Astrocyte (in vitro differentiated cells and primary cell): ENCODE data around the gene POLD2. TPM values are rescaled to one million over a fixed set of nuclear protein-coding genes. Genes with fewer than 3 reads are reported as not detected.
A peak's percentile ranks its signal among the peaks of the same experiment; 100 is the strongest.

Source experiments
- DNase-seq: peaks from one replicate; pipeline ENCODE4 v3.0.0-alpha.2; 2010; ENCODE audit warnings: low read depth
- FAIRE-seq: peaks from 2 replicates; lab custom pipeline; 2011; peaks lifted over from hg19 to GRCh38; lab: Jason Lieb, UNC
- H2AFZ ChIP-seq: 2 replicates; pipeline ENCODE4 v1.6.0; 2012; ENCODE audit warnings: low read depth, low read length, inconsistent platforms
- H3K27ac ChIP-seq: 2 replicates; pipeline ENCODE4 v1.5.1; 2011; ENCODE audit warnings: low read depth, low read length, inconsistent platforms
- H3K27me3 ChIP-seq: 2 replicates; pipeline ENCODE4 v1.6.0; 2011; ENCODE audit warnings: low read length, inconsistent platforms; ENCODE audit not compliant: insufficient read depth
- H3K36me3 ChIP-seq: 2 replicates; pipeline ENCODE4 v1.5.1; 2011; ENCODE audit warnings: low read length, inconsistent platforms; ENCODE audit not compliant: insufficient read depth
- H3K4me1 ChIP-seq: 2 replicates; pipeline ENCODE4 v1.5.1; 2011; ENCODE audit warnings: low read length, inconsistent platforms; ENCODE audit not compliant: insufficient read depth
- H3K4me2 ChIP-seq: 2 replicates; pipeline ENCODE4 v1.6.0; 2012; ENCODE audit warnings: low read length, inconsistent platforms
- H3K4me3 ChIP-seq: 2 replicates; pipeline ENCODE4 v1.5.1; 2011; ENCODE audit warnings: low read depth, mild to moderate bottlenecking, low read length, inconsistent platforms; ENCODE audit not compliant: insufficient read depth
- H3K79me2 ChIP-seq: 2 replicates; pipeline ENCODE4 v1.6.0; 2012; ENCODE audit warnings: mild to moderate bottlenecking, low read length, inconsistent platforms; ENCODE audit not compliant: insufficient read depth
- H3K9ac ChIP-seq: 2 replicates; pipeline ENCODE4 v1.6.0; 2012; ENCODE audit warnings: mild to moderate bottlenecking, low read length, inconsistent platforms
- H3K9me3 ChIP-seq: 2 replicates; pipeline ENCODE4 v1.5.1; 2012; ENCODE audit warnings: low read depth, mild to moderate bottlenecking, low read length, inconsistent platforms; ENCODE audit not compliant: insufficient read depth
- H4K20me1 ChIP-seq: 2 replicates; pipeline ENCODE4 v1.6.0; 2012; ENCODE audit warnings: low read length, inconsistent platforms; ENCODE audit not compliant: insufficient read depth
- H3K27ac Mint-ChIP-seq: one replicate; pipeline ENCODE4 v1.8.0; 2021; ENCODE audit warnings: mild to moderate bottlenecking, mixed read lengths; ENCODE audit not compliant: unreplicated experiment
- H3K27me3 Mint-ChIP-seq: one replicate; pipeline ENCODE4 v1.8.0; 2021; ENCODE audit warnings: low read depth, mixed read lengths; ENCODE audit not compliant: unreplicated experiment
- H3K36me3 Mint-ChIP-seq: one replicate; pipeline ENCODE4 v1.8.0; 2021; ENCODE audit warnings: low read depth, mixed read lengths; ENCODE audit not compliant: unreplicated experiment
- H3K4me1 Mint-ChIP-seq: one replicate; pipeline ENCODE4 v1.8.0; 2021; ENCODE audit warnings: low read depth, mixed read lengths; ENCODE audit not compliant: unreplicated experiment
- H3K4me3 Mint-ChIP-seq: one replicate; pipeline ENCODE4 v1.8.0; 2021; ENCODE audit warnings: mild to moderate bottlenecking, moderate library complexity, mixed read lengths; ENCODE audit not compliant: unreplicated experiment
- H3K9me3 Mint-ChIP-seq: one replicate; pipeline ENCODE4 v1.8.0; 2021; ENCODE audit warnings: mild to moderate bottlenecking, mixed read lengths; ENCODE audit not compliant: unreplicated experiment
- CTCF ChIP-seq: IDR thresholded peaks from 2 replicates; pipeline ENCODE4 v1.5.1; 2011; ENCODE audit warnings: low read depth, mild to moderate bottlenecking, inconsistent platforms, low read length, moderate library complexity; ENCODE audit not compliant: insufficient read depth
- EZH2 ChIP-seq: IDR thresholded peaks from 2 replicates; pipeline ENCODE4 v1.6.1; 2012; ENCODE audit warnings: mild to moderate bottlenecking, low read length, inconsistent platforms; ENCODE audit not compliant: insufficient read depth
- total RNA-seq: library from RNA; stranded (reverse); gene quantifications from 2 replicates; pipeline ENCODE4 v1.2.1, GENCODE V29; 2021

POLD2 gene
- total RNA-seq, 1 donor from 2014 or later: 67.7 TPM

DNA sequence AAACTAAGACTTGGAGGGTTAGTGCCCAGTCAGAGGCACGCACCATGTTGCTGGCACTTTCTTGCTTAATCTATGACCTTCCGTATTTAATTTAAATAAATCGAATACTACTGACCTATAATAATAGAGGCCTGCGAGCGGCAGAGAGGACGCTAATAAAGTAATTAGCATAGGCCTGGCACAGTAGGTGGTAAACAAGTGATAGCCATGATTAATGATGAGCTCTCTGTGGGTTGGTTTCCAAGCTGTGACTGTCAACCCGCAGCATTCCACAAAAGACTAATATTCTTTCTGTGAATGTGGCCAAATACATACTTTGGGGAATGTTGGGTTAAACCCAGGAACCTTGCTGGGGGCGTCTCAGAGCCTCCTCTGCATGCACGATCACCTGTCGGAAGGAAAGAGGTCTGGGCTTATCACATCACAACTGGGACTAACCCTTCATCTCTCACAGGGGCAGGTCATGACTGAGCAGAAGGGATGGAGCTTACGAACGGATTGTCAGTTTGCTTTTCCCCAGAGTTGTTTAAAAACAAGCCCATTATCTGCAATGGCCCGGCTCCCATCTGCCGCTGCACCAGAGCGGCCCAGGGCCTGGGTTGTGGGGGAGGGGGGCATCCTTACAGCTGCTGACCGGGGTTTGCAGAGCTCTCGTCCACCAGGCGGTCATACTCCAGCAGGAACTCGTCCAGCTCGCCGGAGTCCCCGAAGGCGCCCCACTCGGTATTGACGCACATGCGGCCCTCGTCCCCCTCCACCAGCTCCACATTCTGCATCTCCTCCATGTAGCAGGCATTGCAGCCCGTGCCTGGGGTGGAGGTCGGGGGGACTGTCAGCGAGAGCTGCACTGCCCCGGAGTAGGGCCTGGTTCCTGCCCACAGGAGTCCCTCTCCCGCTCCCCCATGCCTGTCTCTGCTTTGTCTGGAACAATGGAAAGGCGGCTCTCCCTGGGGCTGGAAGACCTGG is 24.0 kb upstream of the POLD2 start:
- H3K36me3 Mint-ChIP-seq: no peaks in the 10 kb centered on the region
- no peak for TF ChIP-seq CTCF
- TF ChIP-seq EZH2: no peak
- no peak for DNase-seq

GRCh38 chr7:44145969-44146911 is 22.9 kb upstream of the POLD2 start:
- Histone ChIP-seq H3K4me1 (peaks cover 6% of the 10 kb centered on the region), H3K27me3 (peaks cover 5% of the 10 kb centered on the region), H4K20me1 (no peaks in the 10 kb centered on the region), H3K4me3 (peak overlapping the region; percentile 48), H3K79me2 (no peaks in the 10 kb centered on the region), H3K36me3 (no peaks in the 10 kb centered on the region), H3K4me2 (peak overlapping the region; percentile 86), H3K9ac (no peak overlapping the region), H3K27ac (no peak overlapping the region), H2AFZ (peak overlapping the region; percentile 94), H3K9me3 (no peaks in the 10 kb centered on the region)
- Mint-ChIP-seq H3K9me3 (peaks cover 2% of the 10 kb centered on the region), H3K4me1 (peaks cover 1% of the 10 kb centered on the region), H3K27ac (no peak overlapping the region), H3K27me3 (peaks cover 51% of the 10 kb centered on the region), H3K4me3 (peak overlapping the region; percentile 45), H3K36me3 (no peaks in the 10 kb centered on the region)
- FAIRE-seq (no peak), DNase-seq (no peak)
- TF ChIP-seq EZH2 (no peak), CTCF (no peak)

More for the DNA sequence above, 24.0 kb upstream of the POLD2 start:
- no peak overlapping the region for H2AFZ ChIP-seq
- FAIRE-seq: no peak
- H3K4me2 ChIP-seq: no peak overlapping the region
- no peaks in the 10 kb centered on the region for H3K36me3 ChIP-seq
- no peak overlapping the region for H3K27ac ChIP-seq
- no peaks in the 10 kb centered on the region for H4K20me1 ChIP-seq
- Mint-ChIP-seq H3K27me3 (peaks cover 57% of the 10 kb centered on the region), H3K4me3 (no peak overlapping the region), H3K4me1 (no peaks in the 10 kb centered on the region), H3K9me3 (peaks cover 2% of the 10 kb centered on the region), H3K27ac (no peak overlapping the region)
- no peaks in the 10 kb centered on the region for H3K79me2 ChIP-seq
- peaks cover 6% of the 10 kb centered on the region for H3K4me1 ChIP-seq
- H3K9me3 ChIP-seq: no peaks in the 10 kb centered on the region
- H3K27me3 ChIP-seq: peaks cover 5% of the 10 kb centered on the region
- no peak overlapping the region for H3K9ac ChIP-seq
- no peak overlapping the region for H3K4me3 ChIP-seq
